Activated CD4-positive, alpha-beta T cell treated with anti-CD3 and anti-CD28 coated beads, Interleukin-2, amount 10 ng/mL, durations not matched to agents 7 days and 5 days (primary cell): ENCODE measurements around the gene ALKBH4. TPM values are rescaled to one million over a fixed set of nuclear protein-coding genes. Genes with fewer than 3 reads are reported as not detected.
"Not testable (repeated sequence)": the region's sequence is repeated elsewhere in the genome, so short reads cannot be mapped to it uniquely, and the experiment has no call there.

Experiments
- CTCF ChIA-PET: fragments of 350-600 bp; sonication (Branson Sonifier 250); formaldehyde crosslinking; loops from one replicate; lab custom pipeline; 2021; ENCODE audit warnings: antibody characterized with exemption; lab: Charles Lee
- POLR2A ChIA-PET: fragments of 350-600 bp; sonication (Branson Sonifier 250); formaldehyde crosslinking; loops from one replicate; lab custom pipeline; 2021; ENCODE audit warnings: antibody characterized with exemption; lab: Charles Lee
- DNase-seq: peaks from one replicate; pipeline ENCODE4 v3.0.0-alpha.2; 2020
- H3K27ac Mint-ChIP-seq: one replicate; pipeline ENCODE4 v1.8.0; 2021; ENCODE audit warnings: mild to moderate bottlenecking, moderate library complexity, mixed read lengths
- H3K27me3 Mint-ChIP-seq: one replicate; pipeline ENCODE4 v1.8.0; 2021; ENCODE audit warnings: mixed read lengths
- H3K36me3 Mint-ChIP-seq: one replicate; pipeline ENCODE4 v1.8.0; 2021; ENCODE audit warnings: low read depth, mixed read lengths
- H3K4me1 Mint-ChIP-seq: one replicate; pipeline ENCODE4 v1.8.0; 2021; ENCODE audit warnings: mixed read lengths
- H3K4me3 Mint-ChIP-seq: one replicate; pipeline ENCODE4 v1.8.0; 2021; ENCODE audit warnings: mild to moderate bottlenecking, moderate library complexity, mixed read lengths
- H3K9me3 Mint-ChIP-seq: one replicate; pipeline ENCODE4 v1.8.0; 2021; ENCODE audit warnings: mixed read lengths
- total RNA-seq, 2 experiments: library from RNA; stranded (reverse); gene quantifications; one replicate each; pipeline ENCODE4 v1.2.3, GENCODE V29; 2021

Gene ALKBH4
- total RNA-seq, result 10 to 100 TPM; 10.5 to 12.9 TPM

GRCh38 chr7:102464577-102465280 is at the start of gene ALKBH4, which contains the start of gene LRWD1:
Gene ALKBH4 (minus strand): TSS chr7:102464863. CDS start chr7:102464836, 27 bp downstream.
Gene LRWD1 (plus strand): TSS chr7:102464984. CDS start chr7:102465081, 97 bp downstream.
- Mint-ChIP-seq H3K9me3 (no peaks in the 10 kb centered on the region), H3K4me1 (peaks cover 26% of the 10 kb centered on the region)
- POLR2A ChIA-PET, result no interaction called here

GRCh38 chr7:102512642-102513221 is 48.1 kb upstream of the ALKBH4 start:
- H3K9me3 Mint-ChIP-seq, H3K27ac Mint-ChIP-seq, H3K4me3 Mint-ChIP-seq, H3K27me3 Mint-ChIP-seq, H3K36me3 Mint-ChIP-seq, POLR2A ChIA-PET, H3K4me1 Mint-ChIP-seq, CTCF ChIA-PET: not testable (repeated sequence)
- peak; percentile 6 for DNase-seq

More at GRCh38 chr7:102464577-102465280, at the start of gene ALKBH4, which contains the start of gene LRWD1:
- DNase-seq, result peak; percentile 93
- Mint-ChIP-seq H3K36me3 (peaks cover 2% of the 10 kb centered on the region), H3K27ac (peak within 1 kb of the TSS; percentile 91), H3K27me3 (no peaks in the 10 kb centered on the region), H3K4me3 (peak within 1 kb of the TSS; percentile 96)
- CTCF ChIA-PET, result interaction anchor here (0.7 to 2.0 kb wide), 3 partner anchors 39 to 67 kb away, joined by 4 to 7 read pairs (median 6); no protein-coding TSS in a partner anchor

GRCh38 chr7:102511860-102512522 is 47.3 kb upstream of the ALKBH4 start:
- H3K36me3 Mint-ChIP-seq, POLR2A ChIA-PET, H3K4me1 Mint-ChIP-seq, H3K27me3 Mint-ChIP-seq, H3K4me3 Mint-ChIP-seq, H3K27ac Mint-ChIP-seq, H3K9me3 Mint-ChIP-seq, DNase-seq, CTCF ChIA-PET: not testable (repeated sequence)

- H3K4me1 Mint-ChIP-seq, DNase-seq, H3K9me3 Mint-ChIP-seq, H3K27me3 Mint-ChIP-seq, CTCF ChIA-PET, H3K4me3 Mint-ChIP-seq, H3K36me3 Mint-ChIP-seq, H3K27ac Mint-ChIP-seq, POLR2A ChIA-PET: not testable (repeated sequence)
These were observed 45.9 kb upstream of the ALKBH4 start for GRCh38 chr7:102510575-102510974.

GRCh38 chr7:102507410-102508088 is 42.9 kb upstream of the ALKBH4 start:
- DNase-seq, H3K4me3 Mint-ChIP-seq, H3K27me3 Mint-ChIP-seq, CTCF ChIA-PET, H3K9me3 Mint-ChIP-seq, H3K27ac Mint-ChIP-seq, H3K36me3 Mint-ChIP-seq, H3K4me1 Mint-ChIP-seq, POLR2A ChIA-PET: not testable (repeated sequence)

- H3K9me3 Mint-ChIP-seq, DNase-seq, H3K4me3 Mint-ChIP-seq, H3K27me3 Mint-ChIP-seq, POLR2A ChIA-PET, CTCF ChIA-PET, H3K27ac Mint-ChIP-seq, H3K36me3 Mint-ChIP-seq, H3K4me1 Mint-ChIP-seq: not testable (repeated sequence)
These were observed 40.9 kb upstream of the ALKBH4 start for GRCh38 chr7:102505298-102506185.

- CTCF ChIA-PET, H3K9me3 Mint-ChIP-seq, H3K27me3 Mint-ChIP-seq, H3K4me3 Mint-ChIP-seq, H3K4me1 Mint-ChIP-seq, H3K27ac Mint-ChIP-seq, DNase-seq, POLR2A ChIA-PET, H3K36me3 Mint-ChIP-seq: not testable (repeated sequence)
These were observed 38.5 kb upstream of the ALKBH4 start for GRCh38 chr7:102503141-102503540.

GRCh38 chr7:102498321-102498720 is 33.7 kb upstream of the ALKBH4 start:
- H3K4me3 Mint-ChIP-seq, DNase-seq, H3K9me3 Mint-ChIP-seq, H3K27ac Mint-ChIP-seq, H3K27me3 Mint-ChIP-seq, H3K4me1 Mint-ChIP-seq, H3K36me3 Mint-ChIP-seq, CTCF ChIA-PET, POLR2A ChIA-PET: not testable (repeated sequence)

- DNase-seq, H3K4me1 Mint-ChIP-seq, POLR2A ChIA-PET, H3K9me3 Mint-ChIP-seq, H3K4me3 Mint-ChIP-seq, CTCF ChIA-PET, H3K27me3 Mint-ChIP-seq, H3K27ac Mint-ChIP-seq, H3K36me3 Mint-ChIP-seq: not testable (repeated sequence)
These were observed 32.6 kb upstream of the ALKBH4 start for GRCh38 chr7:102497308-102497707.

GRCh38 chr7:102496861-102497260 is 32.2 kb upstream of the ALKBH4 start:
- DNase-seq, H3K36me3 Mint-ChIP-seq, H3K27me3 Mint-ChIP-seq, H3K4me1 Mint-ChIP-seq, H3K27ac Mint-ChIP-seq, H3K4me3 Mint-ChIP-seq, POLR2A ChIA-PET, H3K9me3 Mint-ChIP-seq, CTCF ChIA-PET: not testable (repeated sequence)

GRCh38 chr7:102494473-102495149 is 29.9 kb upstream of the ALKBH4 start:
- CTCF ChIA-PET, H3K4me1 Mint-ChIP-seq, H3K27ac Mint-ChIP-seq, H3K27me3 Mint-ChIP-seq, DNase-seq, H3K4me3 Mint-ChIP-seq, POLR2A ChIA-PET, H3K9me3 Mint-ChIP-seq, H3K36me3 Mint-ChIP-seq: not testable (repeated sequence)

GRCh38 chr7:102494026-102494425 is 29.4 kb upstream of the ALKBH4 start:
- H3K36me3 Mint-ChIP-seq, H3K27ac Mint-ChIP-seq, POLR2A ChIA-PET, H3K9me3 Mint-ChIP-seq, CTCF ChIA-PET, H3K4me1 Mint-ChIP-seq, H3K4me3 Mint-ChIP-seq, H3K27me3 Mint-ChIP-seq: not testable (repeated sequence)
- DNase-seq, result peak; percentile 40
